OCI-LY1 (cell line): ENCODE measurements around the gene GARRE1.

ENCODE experiments used
- H2AFZ ChIP-seq: fragments of 200-600 bp; sonication (generic), shearing (Covaris generic); 2 replicates; pipeline ENCODE4 v1.6.0; 2014; ENCODE audit warnings: antibody characterized with exemption, mild to moderate bottlenecking, low read length
- H3F3A ChIP-seq: fragments of 200-600 bp; sonication (generic), shearing (Covaris generic); 2 replicates; pipeline ENCODE4 v1.6.0; 2014; ENCODE audit warnings: mild to moderate bottlenecking, antibody characterized with exemption, low read length, moderate library complexity; ENCODE audit not compliant: insufficient read depth
- H3K27ac ChIP-seq: fragments of 200-600 bp; sonication (generic); 2 replicates; pipeline ENCODE4 v1.5.1; 2014; ENCODE audit warnings: low read length, mixed run types, mild to moderate bottlenecking, low read depth; ENCODE audit not compliant: poor library complexity, severe bottlenecking
- H3K27me3 ChIP-seq: fragments of 200-600 bp; sonication (generic); 2 replicates; pipeline ENCODE4 v1.6.0; 2014; ENCODE audit warnings: antibody characterized with exemption, mild to moderate bottlenecking, low read length, moderate library complexity; ENCODE audit not compliant: insufficient read depth
- H3K36me3 ChIP-seq: fragments of 200-600 bp; sonication (generic); 2 replicates; pipeline ENCODE4 v1.6.1; 2014; ENCODE audit warnings: mild to moderate bottlenecking, antibody characterized with exemption, low read length, moderate library complexity, mixed read lengths; ENCODE audit not compliant: insufficient read depth
- H3K4me1 ChIP-seq: fragments of 200-600 bp; sonication (generic); 2 replicates; pipeline ENCODE4 v1.5.1; 2014; ENCODE audit warnings: mild to moderate bottlenecking, low read length, moderate library complexity; ENCODE audit not compliant: insufficient read depth, severe bottlenecking
- H3K4me2 ChIP-seq: fragments of 200-600 bp; sonication (generic), shearing (Covaris generic); 2 replicates; pipeline ENCODE4 v1.6.1; 2014; ENCODE audit warnings: low read length
- H3K4me3 ChIP-seq: fragments of 200-600 bp; sonication (generic); 2 replicates; pipeline ENCODE4 v1.5.1; 2014; ENCODE audit warnings: low read length, low read depth, mild to moderate bottlenecking, mixed read lengths; ENCODE audit not compliant: poor library complexity, severe bottlenecking
- H3K79me2 ChIP-seq: fragments of 200-600 bp; shearing (Covaris generic); 2 replicates; pipeline ENCODE4 v1.6.1; 2016; ENCODE audit warnings: mixed run types, low read length, mixed read lengths; ENCODE audit not compliant: insufficient read depth
- H3K9ac ChIP-seq: fragments of 200-600 bp; sonication (generic), shearing (Covaris generic); 2 replicates; pipeline ENCODE4 v1.6.1; 2014; ENCODE audit warnings: mild to moderate bottlenecking, low read length, mixed read lengths
- H3K9me2 ChIP-seq: fragments of 200-600 bp; sonication (generic), shearing (Covaris generic); 2 replicates; pipeline ENCODE4 v1.6.1; 2014; ENCODE audit warnings: low read depth, mild to moderate bottlenecking, low read length, mixed read lengths
- H3K9me3 ChIP-seq: fragments of 200-600 bp; shearing (Covaris generic); 2 replicates; pipeline ENCODE4 v1.6.1; 2014; ENCODE audit warnings: low read length, mixed read lengths
- H4K20me1 ChIP-seq: fragments of 200-600 bp; sonication (generic), shearing (Covaris generic); 2 replicates; pipeline ENCODE4 v1.6.0; 2016; ENCODE audit warnings: mild to moderate bottlenecking, low read length; ENCODE audit not compliant: insufficient read depth
- CTCF ChIP-seq: fragments of 200-600 bp; sonication (generic), shearing (Covaris generic); IDR thresholded peaks from 2 replicates; pipeline ENCODE4 v1.5.1; 2017; ENCODE audit warnings: mild to moderate bottlenecking, antibody characterized with exemption, low read length, moderate library complexity, mixed read lengths
- EZH2 ChIP-seq: fragments of 200-600 bp; sonication (generic), shearing (Covaris generic); IDR thresholded peaks from 2 replicates; pipeline ENCODE4 v1.8.0; 2017; ENCODE audit warnings: borderline replicate concordance, mixed run types, mild to moderate bottlenecking, antibody characterized with exemption, low read length, moderate library complexity, mixed read lengths

GARRE1 gene

GRCh38 chr19:34269489-34269888 lies 15.1 kb downstream of the GARRE1 start:
- Histone ChIP-seq H2AFZ (no peak overlapping the region), H3K79me2 (no peaks in the 10 kb centered on the region), H3K9ac (no peak overlapping the region)

GRCh38 chr19:34269968-34270621 lies 15.7 kb downstream of the GARRE1 start:
- H3K27ac ChIP-seq: peak overlapping the region; percentile 30
- H3K9me3 ChIP-seq: no peaks in the 10 kb centered on the region
- H3F3A ChIP-seq: no peaks in the 10 kb centered on the region
- H3K27me3 ChIP-seq: no peaks in the 10 kb centered on the region
- no peak overlapping the region; the same call in 1 of the 2 replicates for H3K9ac ChIP-seq
- no peak overlapping the region for H2AFZ ChIP-seq
- no peaks in the 10 kb centered on the region for H3K36me3 ChIP-seq
- peak overlapping the region; percentile 55 for H3K4me2 ChIP-seq
- H4K20me1 ChIP-seq: no peaks in the 10 kb centered on the region
- H3K79me2 ChIP-seq: no peaks in the 10 kb centered on the region
- peak overlapping the region; percentile 13 for H3K4me3 ChIP-seq
- TF ChIP-seq EZH2 (no peak), CTCF (no peak)
- H3K9me2 ChIP-seq: no peaks in the 10 kb centered on the region
- peaks cover 37% of the 10 kb centered on the region for H3K4me1 ChIP-seq

More at GRCh38 chr19:34269489-34269888, 15.1 kb downstream of the GARRE1 start:
- no peaks in the 10 kb centered on the region for H3K27me3 ChIP-seq
- no peaks in the 10 kb centered on the region for H3K36me3 ChIP-seq
- H3K4me3 ChIP-seq: no peak overlapping the region
- no peak overlapping the region for H3K27ac ChIP-seq
- H3K4me2 ChIP-seq: peak overlapping the region; percentile 55
- no peaks in the 10 kb centered on the region for H3K9me3 ChIP-seq
- H3F3A ChIP-seq: no peaks in the 10 kb centered on the region
- H4K20me1 ChIP-seq: no peaks in the 10 kb centered on the region
- TF ChIP-seq EZH2 (no peak), CTCF (no peak)
- H3K9me2 ChIP-seq: no peaks in the 10 kb centered on the region
- peaks cover 37% of the 10 kb centered on the region for H3K4me1 ChIP-seq

- Histone ChIP-seq H3F3A (no peaks in the 10 kb centered on the region), H3K9me2 (no peaks in the 10 kb centered on the region), H3K79me2 (no peaks in the 10 kb centered on the region), H3K4me3 (no peak overlapping the region), H4K20me1 (no peaks in the 10 kb centered on the region), H3K9me3 (no peaks in the 10 kb centered on the region), H3K4me1 (peaks cover 36% of the 10 kb centered on the region), H3K9ac (no peak overlapping the region), H3K4me2 (no peak overlapping the region), H3K36me3 (no peaks in the 10 kb centered on the region), H2AFZ (no peak overlapping the region), H3K27me3 (no peaks in the 10 kb centered on the region), H3K27ac (no peak overlapping the region)
- TF ChIP-seq EZH2 (no peak), CTCF (no peak)
Measured at GRCh38 chr19:34273121-34273520, 18.8 kb downstream of the GARRE1 start.
